Measurements from ENCODE around the gene PRDM16. TPM values are rescaled to one million over a fixed set of nuclear protein-coding genes. Genes with fewer than 3 reads are reported as not detected.

PRDM16 gene
- polyA plus RNA-seq, 3 donors = not detected

DNA sequence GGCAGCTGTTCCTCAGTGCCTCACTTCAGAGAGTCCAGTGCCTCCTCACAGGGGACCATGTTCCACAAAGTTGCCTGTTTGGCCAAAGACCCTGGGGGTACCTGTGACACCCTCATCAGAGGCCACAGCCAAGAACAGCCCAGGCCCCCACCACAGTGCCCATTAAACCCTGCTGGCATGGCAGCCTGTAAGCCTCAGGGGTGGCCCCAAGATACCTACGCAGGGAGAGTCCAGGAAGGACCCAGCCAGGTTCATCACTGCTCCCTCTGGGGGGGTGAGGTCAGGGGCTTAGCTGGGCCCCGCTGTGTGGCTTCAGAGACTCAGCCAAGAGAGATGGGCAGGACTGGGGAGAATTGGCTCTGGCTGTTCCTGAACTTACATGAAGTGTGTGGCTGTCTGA lies 19.1 kb upstream of the PRDM16 start:
- Mint-ChIP-seq H3K4me1 (no peaks in the 10 kb centered on the region), H3K36me3 (no peaks in the 10 kb centered on the region), H3K27ac (no peak overlapping the region), H3K9me3 (peaks cover 0 to 5% (median 2%) of the 10 kb centered on the region in 7 donors), H3K27me3 (ENCODE audit: low read depth in 3 of 3) (peaks cover 0 to 9% (median 4%) of the 10 kb centered on the region in 3 donors), H3K4me3 (no peak overlapping the region)
- WGBS (ENCODE audit: insufficient coverage) = 78% methylated on average over 2 of the region's 2 CpGs
- H2AFZ ChIP-seq (ENCODE audit: insufficient read depth, low read depth, low read length, poor library complexity, severe bottlenecking) = no peak overlapping the region
- H4K20me1 ChIP-seq (ENCODE audit: insufficient read depth, low read length) = no peaks in the 10 kb centered on the region
- no peaks in the 10 kb centered on the region for H3K79me2 ChIP-seq (ENCODE audit: insufficient read depth, low read length)
- TF ChIP-seq, protein P1, sequence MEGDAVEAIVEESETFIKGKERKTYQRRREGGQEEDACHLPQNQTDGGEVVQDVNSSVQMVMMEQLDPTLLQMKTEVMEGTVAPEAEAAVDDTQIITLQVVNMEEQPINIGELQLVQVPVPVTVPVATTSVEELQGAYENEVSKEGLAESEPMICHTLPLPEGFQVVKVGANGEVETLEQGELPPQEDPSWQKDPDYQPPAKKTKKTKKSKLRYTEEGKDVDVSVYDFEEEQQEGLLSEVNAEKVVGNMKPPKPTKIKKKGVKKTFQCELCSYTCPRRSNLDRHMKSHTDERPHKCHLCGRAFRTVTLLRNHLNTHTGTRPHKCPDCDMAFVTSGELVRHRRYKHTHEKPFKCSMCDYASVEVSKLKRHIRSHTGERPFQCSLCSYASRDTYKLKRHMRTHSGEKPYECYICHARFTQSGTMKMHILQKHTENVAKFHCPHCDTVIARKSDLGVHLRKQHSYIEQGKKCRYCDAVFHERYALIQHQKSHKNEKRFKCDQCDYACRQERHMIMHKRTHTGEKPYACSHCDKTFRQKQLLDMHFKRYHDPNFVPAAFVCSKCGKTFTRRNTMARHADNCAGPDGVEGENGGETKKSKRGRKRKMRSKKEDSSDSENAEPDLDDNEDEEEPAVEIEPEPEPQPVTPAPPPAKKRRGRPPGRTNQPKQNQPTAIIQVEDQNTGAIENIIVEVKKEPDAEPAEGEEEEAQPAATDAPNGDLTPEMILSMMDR (IDR thresholded peaks at IDR 0.05) = no peak
- no peak overlapping the region for H3K9ac ChIP-seq (ENCODE audit: insufficient read depth, low read length, poor library complexity, severe bottlenecking)
- no peak for DNase-seq
- H3K4me1 ChIP-seq (ENCODE audit: control insufficient read depth in 1 of 2, insufficient read depth in 2 of 2, low read length in 2 of 2) = no peaks in the 10 kb centered on the region
- no peaks in the 10 kb centered on the region for H3K36me3 ChIP-seq (replicated peaks in 1 of 2; ENCODE audit: control insufficient read depth in 1 of 2, insufficient read depth in 2 of 2, low read length in 2 of 2)
- intact Hi-C loops (cut with micrococcal nuclease) = no loop called here
- H3K4me3 ChIP-seq (replicated peaks in 1 of 3; ENCODE audit: low read depth in 2 of 3, low read length in 3 of 3) = no peak overlapping the region
- no peak overlapping the region for H3K4me2 ChIP-seq (replicated peaks; ENCODE audit: extremely low read depth, low read length, poor library complexity, severe bottlenecking)
- no peaks in the 10 kb centered on the region for H3K27me3 ChIP-seq (ENCODE audit: control insufficient read depth in 2 of 2, insufficient read depth in 2 of 2, low read length in 2 of 2)
- H3K9me3 ChIP-seq (replicated peaks in 1 of 2; ENCODE audit: control insufficient read depth in 1 of 2, insufficient read depth in 1 of 2, low read length in 2 of 2) = peaks cover 0 to 7% of the 10 kb centered on the region in 2 donors
- H3K27ac ChIP-seq (ENCODE audit: low read depth in 1 of 2, low read length in 2 of 2) = no peak overlapping the region

DNA sequence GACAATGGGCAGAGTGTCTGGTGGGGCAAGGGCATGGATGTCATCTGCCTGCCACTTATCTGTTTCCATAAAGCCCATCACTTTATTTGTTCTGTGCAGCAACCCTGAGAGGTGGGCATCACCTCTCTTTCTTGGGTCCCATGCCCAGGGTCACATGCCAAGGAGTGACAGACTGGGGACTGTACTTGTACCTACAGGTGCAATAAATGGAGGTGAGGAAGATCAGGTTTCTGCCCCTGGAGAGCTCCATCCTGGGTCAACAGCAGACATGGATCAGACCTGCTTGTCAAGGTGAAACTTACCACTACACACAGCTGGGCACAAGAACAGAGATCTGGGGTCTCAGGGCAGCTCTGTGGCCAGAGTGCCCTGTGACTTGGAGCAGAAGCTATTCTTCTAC lies 18.4 kb upstream of the PRDM16 start:
- Histone ChIP-seq H3K4me2 (replicated peaks; ENCODE audit: extremely low read depth, low read length, poor library complexity, severe bottlenecking) (no peak overlapping the region), H3K27ac (ENCODE audit: low read depth in 1 of 2, low read length in 2 of 2) (no peak overlapping the region), H2AFZ (ENCODE audit: insufficient read depth, low read depth, low read length, poor library complexity, severe bottlenecking) (no peak overlapping the region), H3K9ac (ENCODE audit: insufficient read depth, low read length, poor library complexity, severe bottlenecking) (no peak overlapping the region), H3K36me3 (replicated peaks in 1 of 2; ENCODE audit: control insufficient read depth in 1 of 2, insufficient read depth in 2 of 2, low read length in 2 of 2) (no peaks in the 10 kb centered on the region), H3K27me3 (ENCODE audit: control insufficient read depth in 2 of 2, insufficient read depth in 2 of 2, low read length in 2 of 2) (no peaks in the 10 kb centered on the region), H3K9me3 (replicated peaks in 1 of 2; ENCODE audit: control insufficient read depth in 1 of 2, insufficient read depth in 1 of 2, low read length in 2 of 2) (peaks cover 0 to 7% of the 10 kb centered on the region in 2 donors), H3K4me3 (replicated peaks in 1 of 3; ENCODE audit: low read depth in 2 of 3, low read length in 3 of 3) (no peak overlapping the region), H3K4me1 (ENCODE audit: control insufficient read depth in 1 of 2, insufficient read depth in 2 of 2, low read length in 2 of 2) (no peaks in the 10 kb centered on the region), H3K79me2 (ENCODE audit: insufficient read depth, low read length) (no peaks in the 10 kb centered on the region), H4K20me1 (ENCODE audit: insufficient read depth, low read length) (no peaks in the 10 kb centered on the region)
- no peaks in the 10 kb centered on the region for H3K4me1 Mint-ChIP-seq
- peaks cover 0 to 8% (median 4%) of the 10 kb centered on the region in 3 donors for H3K27me3 Mint-ChIP-seq (ENCODE audit: low read depth in 3 of 3)
- peaks cover 0 to 4% (median 0%) of the 10 kb centered on the region in 7 donors for H3K9me3 Mint-ChIP-seq
- no peak overlapping the region for H3K4me3 Mint-ChIP-seq
- intact Hi-C loops (cut with micrococcal nuclease) = no loop called here
- no peaks in the 10 kb centered on the region for H3K36me3 Mint-ChIP-seq
- no peak for DNase-seq
- TF ChIP-seq, protein P1 (IDR thresholded peaks at IDR 0.05) = no peak
- no peak overlapping the region for H3K27ac Mint-ChIP-seq

Measured in CD14-positive monocyte (primary cell).